ENCODE measurements around the gene DGKA. TPM values are rescaled to one million over a fixed set of nuclear protein-coding genes. Genes with fewer than 3 reads are reported as not detected.

Gene DGKA
- total and polyA plus RNA-seq, 2 of the 13 experiments (the other 11 are each of a cell fraction or from before 2014, with no cell fraction given): 2.4 to 5.4 TPM

DNA sequence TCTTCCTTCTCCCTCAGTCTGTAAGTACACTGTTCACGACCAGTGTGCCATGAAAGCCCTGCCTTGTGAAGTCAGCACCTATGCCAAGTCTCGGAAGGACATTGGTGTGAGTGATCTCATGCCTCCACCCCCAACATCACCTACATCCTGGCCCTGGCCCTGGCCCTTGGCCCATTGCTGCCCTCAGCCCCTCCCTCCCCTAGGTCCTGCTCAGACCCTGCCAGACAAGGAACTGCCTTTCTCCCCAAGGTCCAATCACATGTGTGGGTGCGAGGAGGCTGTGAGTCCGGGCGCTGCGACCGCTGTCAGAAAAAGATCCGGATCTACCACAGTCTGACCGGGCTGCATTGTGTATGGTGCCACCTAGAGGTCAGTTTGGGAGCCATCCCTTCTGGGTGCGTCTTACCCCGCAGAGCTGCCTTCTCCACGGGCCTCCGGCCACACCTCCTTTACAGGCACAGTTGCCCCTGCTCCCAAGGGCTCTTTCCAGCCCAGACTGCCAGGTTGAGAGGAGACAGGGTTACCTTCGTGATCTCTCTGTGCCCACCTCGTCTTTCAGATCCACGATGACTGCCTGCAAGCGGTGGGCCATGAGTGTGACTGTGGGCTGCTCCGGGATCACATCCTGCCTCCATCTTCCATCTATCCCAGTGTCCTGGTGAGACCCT, 9.2 kb downstream of the DGKA start (continued):
- TF ChIP-seq, protein P1, sequence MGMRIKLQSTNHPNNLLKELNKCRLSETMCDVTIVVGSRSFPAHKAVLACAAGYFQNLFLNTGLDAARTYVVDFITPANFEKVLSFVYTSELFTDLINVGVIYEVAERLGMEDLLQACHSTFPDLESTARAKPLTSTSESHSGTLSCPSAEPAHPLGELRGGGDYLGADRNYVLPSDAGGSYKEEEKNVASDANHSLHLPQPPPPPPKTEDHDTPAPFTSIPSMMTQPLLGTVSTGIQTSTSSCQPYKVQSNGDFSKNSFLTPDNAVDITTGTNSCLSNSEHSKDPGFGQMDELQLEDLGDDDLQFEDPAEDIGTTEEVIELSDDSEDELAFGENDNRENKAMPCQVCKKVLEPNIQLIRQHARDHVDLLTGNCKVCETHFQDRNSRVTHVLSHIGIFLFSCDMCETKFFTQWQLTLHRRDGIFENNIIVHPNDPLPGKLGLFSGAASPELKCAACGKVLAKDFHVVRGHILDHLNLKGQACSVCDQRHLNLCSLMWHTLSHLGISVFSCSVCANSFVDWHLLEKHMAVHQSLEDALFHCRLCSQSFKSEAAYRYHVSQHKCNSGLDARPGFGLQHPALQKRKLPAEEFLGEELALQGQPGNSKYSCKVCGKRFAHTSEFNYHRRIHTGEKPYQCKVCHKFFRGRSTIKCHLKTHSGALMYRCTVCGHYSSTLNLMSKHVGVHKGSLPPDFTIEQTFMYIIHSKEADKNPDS (CRISPR knock-in tag; IDR thresholded peaks at IDR 0.05): 0 out of 2 replicates have a peak, but pooled peaks have one; percentile 37
- TF ChIP-seq SMARCE1 (IDR thresholded peaks at IDR 0.05; ENCODE audit: borderline replicate concordance) (no peak), ZNF124 (CRISPR knock-in tag; IDR thresholded peaks at IDR 0.05) (0 out of 2 replicates have a peak, but pooled peaks have one; percentile 35), ZNF446 (CRISPR knock-in tag; IDR thresholded peaks at IDR 0.05) (no peak), KDM2A (CRISPR knock-in tag; IDR thresholded peaks at IDR 0.05; ENCODE audit: borderline replicate concordance, low read depth) (peak; percentile 82), HES4 (CRISPR knock-in tag; IDR thresholded peaks at IDR 0.05; ENCODE audit: borderline replicate concordance) (no peak)
- TF ChIP-seq, protein P2, sequence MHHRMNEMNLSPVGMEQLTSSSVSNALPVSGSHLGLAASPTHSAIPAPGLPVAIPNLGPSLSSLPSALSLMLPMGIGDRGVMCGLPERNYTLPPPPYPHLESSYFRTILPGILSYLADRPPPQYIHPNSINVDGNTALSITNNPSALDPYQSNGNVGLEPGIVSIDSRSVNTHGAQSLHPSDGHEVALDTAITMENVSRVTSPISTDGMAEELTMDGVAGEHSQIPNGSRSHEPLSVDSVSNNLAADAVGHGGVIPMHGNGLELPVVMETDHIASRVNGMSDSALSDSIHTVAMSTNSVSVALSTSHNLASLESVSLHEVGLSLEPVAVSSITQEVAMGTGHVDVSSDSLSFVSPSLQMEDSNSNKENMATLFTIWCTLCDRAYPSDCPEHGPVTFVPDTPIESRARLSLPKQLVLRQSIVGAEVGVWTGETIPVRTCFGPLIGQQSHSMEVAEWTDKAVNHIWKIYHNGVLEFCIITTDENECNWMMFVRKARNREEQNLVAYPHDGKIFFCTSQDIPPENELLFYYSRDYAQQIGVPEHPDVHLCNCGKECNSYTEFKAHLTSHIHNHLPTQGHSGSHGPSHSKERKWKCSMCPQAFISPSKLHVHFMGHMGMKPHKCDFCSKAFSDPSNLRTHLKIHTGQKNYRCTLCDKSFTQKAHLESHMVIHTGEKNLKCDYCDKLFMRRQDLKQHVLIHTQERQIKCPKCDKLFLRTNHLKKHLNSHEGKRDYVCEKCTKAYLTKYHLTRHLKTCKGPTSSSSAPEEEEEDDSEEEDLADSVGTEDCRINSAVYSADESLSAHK (CRISPR knock-in tag; IDR thresholded peaks at IDR 0.05; ENCODE audit: borderline replicate concordance): no peak
- TF ChIP-seq, protein P3, sequence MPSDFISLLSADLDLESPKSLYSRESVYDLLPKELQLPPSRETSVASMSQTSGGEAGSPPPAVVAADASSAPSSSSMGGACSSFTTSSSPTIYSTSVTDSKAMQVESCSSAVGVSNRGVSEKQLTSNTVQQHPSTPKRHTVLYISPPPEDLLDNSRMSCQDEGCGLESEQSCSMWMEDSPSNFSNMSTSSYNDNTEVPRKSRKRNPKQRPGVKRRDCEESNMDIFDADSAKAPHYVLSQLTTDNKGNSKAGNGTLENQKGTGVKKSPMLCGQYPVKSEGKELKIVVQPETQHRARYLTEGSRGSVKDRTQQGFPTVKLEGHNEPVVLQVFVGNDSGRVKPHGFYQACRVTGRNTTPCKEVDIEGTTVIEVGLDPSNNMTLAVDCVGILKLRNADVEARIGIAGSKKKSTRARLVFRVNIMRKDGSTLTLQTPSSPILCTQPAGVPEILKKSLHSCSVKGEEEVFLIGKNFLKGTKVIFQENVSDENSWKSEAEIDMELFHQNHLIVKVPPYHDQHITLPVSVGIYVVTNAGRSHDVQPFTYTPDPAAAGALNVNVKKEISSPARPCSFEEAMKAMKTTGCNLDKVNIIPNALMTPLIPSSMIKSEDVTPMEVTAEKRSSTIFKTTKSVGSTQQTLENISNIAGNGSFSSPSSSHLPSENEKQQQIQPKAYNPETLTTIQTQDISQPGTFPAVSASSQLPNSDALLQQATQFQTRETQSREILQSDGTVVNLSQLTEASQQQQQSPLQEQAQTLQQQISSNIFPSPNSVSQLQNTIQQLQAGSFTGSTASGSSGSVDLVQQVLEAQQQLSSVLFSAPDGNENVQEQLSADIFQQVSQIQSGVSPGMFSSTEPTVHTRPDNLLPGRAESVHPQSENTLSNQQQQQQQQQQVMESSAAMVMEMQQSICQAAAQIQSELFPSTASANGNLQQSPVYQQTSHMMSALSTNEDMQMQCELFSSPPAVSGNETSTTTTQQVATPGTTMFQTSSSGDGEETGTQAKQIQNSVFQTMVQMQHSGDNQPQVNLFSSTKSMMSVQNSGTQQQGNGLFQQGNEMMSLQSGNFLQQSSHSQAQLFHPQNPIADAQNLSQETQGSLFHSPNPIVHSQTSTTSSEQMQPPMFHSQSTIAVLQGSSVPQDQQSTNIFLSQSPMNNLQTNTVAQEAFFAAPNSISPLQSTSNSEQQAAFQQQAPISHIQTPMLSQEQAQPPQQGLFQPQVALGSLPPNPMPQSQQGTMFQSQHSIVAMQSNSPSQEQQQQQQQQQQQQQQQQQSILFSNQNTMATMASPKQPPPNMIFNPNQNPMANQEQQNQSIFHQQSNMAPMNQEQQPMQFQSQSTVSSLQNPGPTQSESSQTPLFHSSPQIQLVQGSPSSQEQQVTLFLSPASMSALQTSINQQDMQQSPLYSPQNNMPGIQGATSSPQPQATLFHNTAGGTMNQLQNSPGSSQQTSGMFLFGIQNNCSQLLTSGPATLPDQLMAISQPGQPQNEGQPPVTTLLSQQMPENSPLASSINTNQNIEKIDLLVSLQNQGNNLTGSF (CRISPR knock-in tag; IDR thresholded peaks at IDR 0.05): no peak
- TF ChIP-seq, protein P4, sequence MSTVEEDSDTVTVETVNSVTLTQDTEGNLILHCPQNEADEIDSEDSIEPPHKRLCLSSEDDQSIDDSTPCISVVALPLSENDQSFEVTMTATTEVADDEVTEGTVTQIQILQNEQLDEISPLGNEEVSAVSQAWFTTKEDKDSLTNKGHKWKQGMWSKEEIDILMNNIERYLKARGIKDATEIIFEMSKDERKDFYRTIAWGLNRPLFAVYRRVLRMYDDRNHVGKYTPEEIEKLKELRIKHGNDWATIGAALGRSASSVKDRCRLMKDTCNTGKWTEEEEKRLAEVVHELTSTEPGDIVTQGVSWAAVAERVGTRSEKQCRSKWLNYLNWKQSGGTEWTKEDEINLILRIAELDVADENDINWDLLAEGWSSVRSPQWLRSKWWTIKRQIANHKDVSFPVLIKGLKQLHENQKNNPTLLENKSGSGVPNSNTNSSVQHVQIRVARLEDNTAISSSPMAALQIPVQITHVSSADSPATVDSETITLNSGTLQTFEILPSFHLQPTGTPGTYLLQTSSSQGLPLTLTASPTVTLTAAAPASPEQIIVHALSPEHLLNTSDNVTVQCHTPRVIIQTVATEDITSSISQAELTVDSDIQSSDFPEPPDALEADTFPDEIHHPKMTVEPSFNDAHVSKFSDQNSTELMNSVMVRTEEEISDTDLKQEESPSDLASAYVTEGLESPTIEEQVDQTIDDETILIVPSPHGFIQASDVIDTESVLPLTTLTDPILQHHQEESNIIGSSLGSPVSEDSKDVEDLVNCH (CRISPR knock-in tag; IDR thresholded peaks at IDR 0.05): no peak
- TF ChIP-seq, protein P5, sequence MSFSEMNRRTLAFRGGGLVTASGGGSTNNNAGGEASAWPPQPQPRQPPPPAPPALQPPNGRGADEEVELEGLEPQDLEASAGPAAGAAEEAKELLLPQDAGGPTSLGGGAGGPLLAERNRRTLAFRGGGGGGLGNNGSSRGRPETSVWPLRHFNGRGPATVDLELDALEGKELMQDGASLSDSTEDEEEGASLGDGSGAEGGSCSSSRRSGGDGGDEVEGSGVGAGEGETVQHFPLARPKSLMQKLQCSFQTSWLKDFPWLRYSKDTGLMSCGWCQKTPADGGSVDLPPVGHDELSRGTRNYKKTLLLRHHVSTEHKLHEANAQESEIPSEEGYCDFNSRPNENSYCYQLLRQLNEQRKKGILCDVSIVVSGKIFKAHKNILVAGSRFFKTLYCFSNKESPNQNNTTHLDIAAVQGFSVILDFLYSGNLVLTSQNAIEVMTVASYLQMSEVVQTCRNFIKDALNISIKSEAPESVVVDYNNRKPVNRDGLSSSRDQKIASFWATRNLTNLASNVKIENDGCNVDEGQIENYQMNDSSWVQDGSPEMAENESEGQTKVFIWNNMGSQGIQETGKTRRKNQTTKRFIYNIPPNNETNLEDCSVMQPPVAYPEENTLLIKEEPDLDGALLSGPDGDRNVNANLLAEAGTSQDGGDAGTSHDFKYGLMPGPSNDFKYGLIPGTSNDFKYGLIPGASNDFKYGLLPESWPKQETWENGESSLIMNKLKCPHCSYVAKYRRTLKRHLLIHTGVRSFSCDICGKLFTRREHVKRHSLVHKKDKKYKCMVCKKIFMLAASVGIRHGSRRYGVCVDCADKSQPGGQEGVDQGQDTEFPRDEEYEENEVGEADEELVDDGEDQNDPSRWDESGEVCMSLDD (CRISPR knock-in tag; IDR thresholded peaks at IDR 0.05; ENCODE audit: borderline replicate concordance): no peak
